ENCODE results near the gene BCAT1.

DNA sequence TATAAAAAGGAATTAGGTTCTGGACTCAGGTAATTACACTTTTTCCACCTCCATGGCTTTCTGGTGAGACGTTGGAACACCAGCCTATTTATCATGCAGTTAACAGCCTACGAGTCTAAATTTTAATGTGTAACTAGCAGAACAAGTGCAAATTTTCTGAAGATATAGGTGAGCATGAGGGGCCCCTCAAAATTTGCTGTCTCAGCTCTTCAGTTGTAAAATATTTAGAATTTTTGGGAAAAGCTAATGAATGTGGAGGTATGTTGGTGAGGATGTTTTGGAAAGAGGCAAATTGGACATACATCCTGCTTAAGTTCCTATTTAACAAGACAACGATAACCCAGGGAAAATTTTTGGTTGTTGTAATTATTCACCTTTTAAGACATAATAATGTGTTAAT, 25.3 kb upstream of the BCAT1 start:
- TF ChIP-seq, protein P1, sequence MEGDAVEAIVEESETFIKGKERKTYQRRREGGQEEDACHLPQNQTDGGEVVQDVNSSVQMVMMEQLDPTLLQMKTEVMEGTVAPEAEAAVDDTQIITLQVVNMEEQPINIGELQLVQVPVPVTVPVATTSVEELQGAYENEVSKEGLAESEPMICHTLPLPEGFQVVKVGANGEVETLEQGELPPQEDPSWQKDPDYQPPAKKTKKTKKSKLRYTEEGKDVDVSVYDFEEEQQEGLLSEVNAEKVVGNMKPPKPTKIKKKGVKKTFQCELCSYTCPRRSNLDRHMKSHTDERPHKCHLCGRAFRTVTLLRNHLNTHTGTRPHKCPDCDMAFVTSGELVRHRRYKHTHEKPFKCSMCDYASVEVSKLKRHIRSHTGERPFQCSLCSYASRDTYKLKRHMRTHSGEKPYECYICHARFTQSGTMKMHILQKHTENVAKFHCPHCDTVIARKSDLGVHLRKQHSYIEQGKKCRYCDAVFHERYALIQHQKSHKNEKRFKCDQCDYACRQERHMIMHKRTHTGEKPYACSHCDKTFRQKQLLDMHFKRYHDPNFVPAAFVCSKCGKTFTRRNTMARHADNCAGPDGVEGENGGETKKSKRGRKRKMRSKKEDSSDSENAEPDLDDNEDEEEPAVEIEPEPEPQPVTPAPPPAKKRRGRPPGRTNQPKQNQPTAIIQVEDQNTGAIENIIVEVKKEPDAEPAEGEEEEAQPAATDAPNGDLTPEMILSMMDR (IDR thresholded peaks at IDR 0.05) = no peak
- TF ChIP-seq POLR2A (IDR thresholded peaks at IDR 0.05) (no peak), EP300 (IDR thresholded peaks at IDR 0.05; ENCODE audit: low read depth) (no peak)

Data from transverse colon (tissue), 3 donors.